GM18867 (cell line): ENCODE results near the gene GHRH.

ENCODE experiments used
- ATAC-seq: cut with Tn5 transposase; IDR thresholded peaks from one replicate; pipeline ENCODE4 v1.9.1; 2021; ENCODE audit warnings: mild to moderate bottlenecking, moderate library complexity; ENCODE audit not compliant: unreplicated experiment

The GHRH gene

GRCh38 chr20:37261714-37262113 lies at the start of gene GHRH:
Gene GHRH (minus strand): TSS chr20:37261814. CDS start chr20:37256889, 4,925 bp downstream.
- no peak for ATAC-seq

GRCh38 chr20:37310951-37311350 lies 49.3 kb upstream of the GHRH start:
- ATAC-seq = no peak

GRCh38 chr20:37309936-37310590 lies 48.4 kb upstream of the GHRH start:
- no peak for ATAC-seq

GRCh38 chr20:37309290-37309689 lies 47.7 kb upstream of the GHRH start:
- ATAC-seq = no peak

- ATAC-seq = peak; percentile 95
Measured at GRCh38 chr20:37308086-37309050, 46.8 kb upstream of the GHRH start.

- no peak for ATAC-seq
Measured at GRCh38 chr20:37305839-37306238, 44.2 kb upstream of the GHRH start.

GRCh38 chr20:37305079-37305478 lies 43.5 kb upstream of the GHRH start:
- no peak for ATAC-seq

- no peak for ATAC-seq
Measured at GRCh38 chr20:37303637-37304036, 42.0 kb upstream of the GHRH start.

- ATAC-seq = no peak
Measured at GRCh38 chr20:37302981-37303380, 41.4 kb upstream of the GHRH start.

GRCh38 chr20:37301558-37301957 lies 39.9 kb upstream of the GHRH start:
- ATAC-seq = no peak

GRCh38 chr20:37301120-37301519 lies 39.5 kb upstream of the GHRH start:
- no peak for ATAC-seq

GRCh38 chr20:37299718-37300528 lies 38.3 kb upstream of the GHRH start:
- ATAC-seq = no peak

- no peak for ATAC-seq
Measured at GRCh38 chr20:37298190-37298939, 36.8 kb upstream of the GHRH start.

GRCh38 chr20:37297066-37297736 lies 35.6 kb upstream of the GHRH start:
- no peak for ATAC-seq

- ATAC-seq = no peak
Measured at GRCh38 chr20:37296371-37296770, 34.8 kb upstream of the GHRH start.

- no peak for ATAC-seq
Measured at GRCh38 chr20:37295595-37295994, 34.0 kb upstream of the GHRH start.

- no peak for ATAC-seq
Measured at GRCh38 chr20:37295001-37295400, 33.4 kb upstream of the GHRH start.

- ATAC-seq = no peak
Measured at GRCh38 chr20:37294262-37294981, 32.8 kb upstream of the GHRH start.

GRCh38 chr20:37293301-37293943 lies 31.8 kb upstream of the GHRH start:
- no peak for ATAC-seq
